ENCODE data around the gene KY.

DNA sequence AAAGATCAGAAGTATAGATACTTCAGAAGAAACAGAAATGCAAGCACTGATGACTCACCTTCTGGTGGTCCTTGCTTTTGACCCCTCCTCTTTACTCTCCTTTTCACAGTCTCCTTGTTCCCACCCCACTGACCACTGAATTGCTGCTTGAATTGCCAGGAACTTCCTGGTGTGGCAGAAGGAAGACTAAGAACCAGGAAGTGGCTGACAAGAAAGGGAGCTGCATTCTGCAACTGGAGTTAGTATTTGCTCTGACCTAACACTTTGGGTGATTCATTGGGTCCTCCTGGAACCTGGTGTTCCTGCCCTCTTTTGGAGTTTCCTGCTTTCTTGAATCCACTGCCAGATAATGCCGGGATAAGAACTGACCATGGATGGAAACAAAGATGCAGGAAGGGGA lies 23.0 kb downstream of the KY start:
- TF ChIP-seq EZH2phosphoT487 (IDR thresholded peaks at IDR 0.05; ENCODE audit: borderline replicate concordance, low read length) (no peak), CTCF (conservative IDR thresholded peaks at IDR 0.05; ENCODE audit: low read depth, low read length) (no peak)
